D341Med (cell line): ENCODE results near the gene TGFBR3.
A peak's percentile ranks its signal among the peaks of the same experiment; 100 is the strongest.

Source experiments
- DNase-seq: peaks from one replicate; pipeline ENCODE4 v3.0.0; 2012; ENCODE audit warnings: low spot score

The TGFBR3 gene

DNA sequence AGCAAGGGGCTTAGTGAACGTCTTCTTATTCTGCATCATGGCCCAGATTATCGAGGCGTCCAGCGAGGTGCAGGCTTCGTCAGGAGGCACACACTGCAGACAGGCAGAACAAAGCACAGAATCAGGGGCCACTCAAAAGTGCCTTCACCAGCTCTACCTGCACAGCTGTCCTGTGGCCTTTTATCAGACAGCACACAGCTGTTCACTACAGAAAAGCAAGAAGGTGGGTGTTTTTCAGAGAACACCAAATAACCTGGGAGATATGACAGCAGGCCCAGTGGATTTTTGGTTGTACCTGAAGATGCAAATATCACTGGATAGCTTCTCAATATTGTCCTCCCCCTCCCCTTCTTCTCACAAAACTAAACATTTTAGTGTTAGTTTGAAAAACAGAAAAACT is 177.3 kb downstream of the TGFBR3 start:
- no peak for DNase-seq

DNA sequence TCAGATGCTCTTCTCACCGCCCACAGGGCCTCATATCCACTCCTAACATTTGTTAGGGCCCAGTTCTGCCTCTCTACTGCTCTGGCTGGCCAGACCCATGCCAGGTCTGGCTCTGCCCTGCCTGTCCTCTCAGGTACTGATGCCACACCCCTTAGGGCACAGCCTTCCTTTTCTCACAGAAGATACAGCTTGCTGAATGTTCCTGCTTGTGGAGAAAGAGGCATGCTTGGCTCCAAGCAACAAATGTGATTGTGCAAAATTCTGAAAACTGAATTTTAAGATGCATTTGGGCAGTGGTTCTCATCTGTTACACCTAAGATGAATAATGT is 178.1 kb downstream of the TGFBR3 start:
- no peak for DNase-seq

DNA sequence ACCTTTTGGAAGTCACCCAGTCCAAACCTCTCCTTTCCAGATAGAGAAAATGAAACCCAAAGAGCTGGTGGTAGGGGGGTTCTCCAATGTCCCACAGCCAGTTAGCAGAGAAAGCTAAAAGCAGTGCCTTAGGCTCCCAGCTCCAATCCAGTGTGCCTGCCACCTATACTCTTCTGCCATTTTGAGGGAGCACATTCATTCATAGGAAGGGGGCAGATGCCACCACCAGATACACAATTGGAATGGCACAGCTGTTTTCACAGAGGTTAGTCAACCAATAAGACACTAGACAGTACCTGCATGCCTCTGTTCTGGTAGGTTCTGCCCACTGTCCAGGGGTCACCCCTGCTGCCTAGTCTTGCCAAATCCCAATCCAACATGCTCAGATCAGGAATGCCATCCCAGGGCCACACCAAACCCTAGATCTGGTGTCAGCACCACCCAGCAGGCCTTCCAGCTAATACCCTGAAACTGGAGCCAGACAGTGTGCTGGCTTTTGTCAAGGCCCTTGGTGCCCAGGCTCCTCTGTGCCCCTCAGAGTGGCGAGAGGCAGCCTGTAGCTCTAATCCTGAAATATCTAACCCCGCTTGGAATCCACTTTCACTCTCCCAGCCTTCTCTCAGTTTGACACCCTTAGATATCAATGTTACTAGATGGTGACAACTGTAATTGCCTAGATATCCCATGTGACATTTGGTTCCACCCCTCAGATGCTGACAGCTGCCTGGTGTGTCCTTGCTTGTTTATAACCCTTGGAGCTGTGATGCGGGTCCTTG is 178.6 kb downstream of the TGFBR3 start:
- no peak for DNase-seq

DNA sequence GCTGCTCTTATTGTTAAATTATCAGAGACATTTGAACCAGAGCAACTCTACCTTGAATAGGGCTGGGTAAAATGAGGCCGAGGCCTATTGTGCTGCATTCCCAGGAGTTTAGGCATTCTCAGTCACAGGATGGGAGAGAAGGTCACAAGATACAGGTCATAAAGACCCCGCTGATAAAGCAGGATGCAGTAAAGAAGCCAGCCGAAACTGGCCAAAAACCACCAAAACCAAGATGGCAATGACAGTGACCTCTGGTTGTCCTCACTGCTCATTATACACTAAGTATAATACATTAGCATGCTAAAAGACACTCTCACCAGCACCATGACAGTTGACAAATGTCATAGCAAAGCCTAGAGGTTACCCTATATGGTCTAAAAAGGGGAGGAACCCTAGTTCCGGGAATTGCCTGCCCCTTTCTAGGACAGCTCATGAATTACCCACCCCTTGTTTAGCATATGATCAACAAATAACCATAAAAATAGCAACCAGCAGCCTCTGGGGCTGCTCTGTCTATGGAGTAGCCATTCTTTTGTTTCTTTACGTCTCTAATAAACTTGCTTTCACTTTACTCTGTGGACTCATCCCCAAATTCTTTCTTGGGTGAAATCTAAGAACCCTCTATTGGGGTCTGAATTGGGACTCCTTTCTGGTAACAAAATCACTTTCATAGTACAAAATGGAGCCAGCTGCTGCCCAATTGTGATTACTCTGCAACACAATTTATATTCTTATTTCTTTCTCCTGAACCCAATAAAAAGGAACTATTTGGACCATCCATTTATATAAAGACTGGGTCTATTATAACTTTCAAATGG is 179.6 kb downstream of the TGFBR3 start:
- no peak for DNase-seq

DNA sequence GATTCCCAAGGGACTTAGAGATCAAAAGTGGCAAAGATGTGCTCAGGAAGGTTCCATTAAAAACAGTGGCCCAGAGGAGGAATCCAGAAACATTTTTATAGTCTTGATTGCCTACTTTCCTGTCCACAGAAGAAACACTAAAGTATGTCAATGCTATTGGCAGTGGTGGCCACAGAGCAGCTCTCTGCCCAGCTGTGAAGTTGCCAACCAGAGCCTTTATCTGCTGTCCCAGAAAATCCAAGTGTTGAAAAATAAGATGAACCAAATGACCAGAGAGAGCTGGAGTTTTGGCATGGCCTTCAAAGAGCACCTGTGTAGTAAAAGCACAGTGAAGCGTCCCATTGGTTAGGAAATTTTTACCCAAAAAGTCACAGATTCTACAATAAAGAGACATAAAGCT is 181.2 kb downstream of the TGFBR3 start:
- DNase-seq, result no peak

DNA sequence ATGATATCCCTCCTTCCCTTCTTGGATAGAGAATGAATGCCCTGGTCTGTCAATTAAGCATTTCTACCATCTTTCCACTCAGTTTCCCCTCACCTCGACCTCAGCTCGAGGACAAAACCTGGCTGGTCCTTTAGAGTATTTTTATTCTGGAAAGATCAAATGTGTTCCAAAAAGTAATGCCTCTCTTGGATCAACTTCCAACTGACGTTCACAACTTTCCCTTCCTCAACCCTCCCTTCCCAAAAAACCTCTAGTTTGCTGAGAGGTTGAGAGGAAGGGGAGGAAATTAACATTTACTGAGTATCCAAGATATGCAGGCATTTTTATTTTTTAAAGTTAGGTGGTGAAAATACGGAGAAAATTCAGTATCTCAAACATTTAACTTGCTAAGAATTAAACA is 182.9 kb downstream of the TGFBR3 start:
- no peak for DNase-seq

DNA sequence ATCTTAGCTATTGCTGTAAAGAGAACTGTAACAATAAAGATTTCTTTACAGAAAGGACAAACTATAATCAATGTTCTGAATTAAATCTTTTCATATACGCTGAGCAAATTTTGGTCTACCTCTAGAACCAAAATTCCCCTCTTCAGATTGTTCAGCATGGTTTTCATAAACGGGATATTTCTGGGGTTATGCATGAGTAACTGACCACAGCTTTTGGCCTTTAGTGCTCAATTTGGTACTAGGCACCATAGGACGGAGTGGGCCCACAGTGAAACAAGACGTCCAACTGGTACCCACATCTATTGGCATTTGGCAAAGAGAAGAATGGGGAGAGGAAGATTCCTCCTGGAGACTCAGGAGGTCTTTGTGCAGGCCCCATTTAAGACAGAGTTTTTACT is 184.5 kb downstream of the TGFBR3 start:
- no peak for DNase-seq

DNA sequence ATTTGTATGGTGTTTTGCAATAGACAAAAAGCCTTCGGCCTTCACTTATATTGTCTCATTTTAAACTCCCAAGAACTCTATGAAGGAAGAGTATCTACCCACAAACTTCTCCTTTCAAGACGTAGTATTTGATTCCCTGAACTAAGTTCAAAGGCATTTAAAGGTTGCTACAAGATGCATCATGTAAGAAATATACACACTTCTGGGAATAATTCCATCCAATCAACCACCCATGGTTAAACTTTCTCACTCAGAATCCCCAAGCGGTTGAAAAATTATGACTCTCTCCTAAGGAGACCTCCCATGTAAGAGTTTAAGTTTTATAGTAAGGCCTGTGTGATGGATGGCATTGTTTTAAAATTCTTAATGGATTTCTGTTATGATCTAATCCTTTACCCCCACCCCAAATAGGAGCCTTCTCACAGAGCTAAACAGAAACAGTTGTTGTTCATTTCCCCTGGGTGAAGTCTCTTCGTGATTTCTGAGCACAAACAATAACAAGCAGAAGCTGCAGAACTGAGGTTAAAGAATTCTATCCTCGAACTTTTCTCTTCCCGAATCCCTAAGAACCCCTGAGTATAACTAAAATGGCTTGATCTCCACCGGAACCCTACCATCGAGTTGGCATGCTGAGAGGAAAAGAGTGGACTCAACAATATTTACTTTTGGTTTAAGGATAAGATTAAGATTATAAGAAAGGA is 185.0 kb downstream of the TGFBR3 start:
- no peak for DNase-seq

DNA sequence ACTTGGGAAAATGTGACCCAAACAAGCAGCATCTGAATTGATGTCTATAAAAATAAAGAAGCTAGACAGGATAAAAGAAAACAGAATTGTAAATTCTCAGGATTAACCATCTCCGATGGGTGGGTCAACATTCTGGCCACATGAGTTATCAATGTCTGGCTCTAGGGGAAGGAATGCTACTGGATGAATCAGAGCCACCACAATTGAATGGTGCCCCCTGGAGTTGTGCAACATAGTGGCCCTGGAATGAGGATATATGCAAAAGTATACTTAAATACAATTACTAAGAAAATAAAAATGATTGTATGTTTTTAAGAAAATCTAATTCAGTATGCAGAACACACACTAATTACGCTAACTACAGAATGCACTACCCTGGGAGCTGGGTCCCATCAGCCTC is 185.6 kb downstream of the TGFBR3 start:
- DNase-seq, result no peak

DNA sequence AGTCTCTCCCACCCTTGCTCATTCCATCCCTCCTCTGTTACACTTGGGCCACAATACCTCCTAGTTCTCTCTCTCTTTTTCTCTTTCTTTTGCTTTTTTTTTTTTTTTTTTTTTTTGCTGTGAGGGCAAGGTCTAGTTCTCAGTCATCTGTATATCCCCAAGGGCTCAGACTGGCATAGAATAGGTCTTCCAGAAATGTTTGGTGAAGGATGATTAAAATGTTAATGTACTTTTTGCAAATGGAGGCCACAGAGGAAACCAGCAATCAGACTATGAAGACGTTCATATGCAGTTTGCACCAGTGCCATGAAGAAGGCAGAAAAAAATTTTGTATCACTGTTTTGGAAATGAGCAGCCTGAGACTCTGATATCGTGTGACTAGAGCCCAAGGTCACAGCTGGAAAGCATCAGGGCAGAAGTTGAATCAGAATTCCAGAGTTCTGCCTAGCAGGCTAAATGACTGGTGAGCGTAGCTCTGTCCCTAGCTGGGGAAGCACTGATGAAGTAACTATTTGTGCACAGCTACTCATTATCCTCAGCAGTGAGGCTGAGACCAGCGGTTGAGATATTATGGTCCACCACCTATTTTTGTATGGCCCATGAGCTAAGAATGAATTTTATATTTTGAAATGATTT is 186.5 kb downstream of the TGFBR3 start:
- no peak for DNase-seq

DNA sequence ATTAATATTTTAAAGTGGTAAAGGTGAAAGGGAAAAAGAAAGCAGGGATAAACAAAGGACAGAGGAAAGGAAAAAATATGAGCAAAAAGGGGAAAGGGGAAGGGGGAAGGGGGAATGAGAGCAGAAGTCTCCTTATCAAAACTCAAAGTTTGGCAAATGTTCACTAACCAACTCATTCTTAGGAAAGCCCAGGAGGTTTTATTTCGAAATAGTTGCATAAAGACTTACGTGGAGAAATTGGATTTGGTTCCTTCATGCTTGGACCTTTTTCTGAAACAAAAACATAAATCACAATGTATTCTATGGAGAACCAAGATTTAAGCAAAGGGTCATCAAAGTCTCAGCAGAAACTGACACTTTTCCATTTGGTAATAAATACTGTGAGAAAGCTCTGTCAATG is 188.1 kb downstream of the TGFBR3 start:
- no peak for DNase-seq

DNA sequence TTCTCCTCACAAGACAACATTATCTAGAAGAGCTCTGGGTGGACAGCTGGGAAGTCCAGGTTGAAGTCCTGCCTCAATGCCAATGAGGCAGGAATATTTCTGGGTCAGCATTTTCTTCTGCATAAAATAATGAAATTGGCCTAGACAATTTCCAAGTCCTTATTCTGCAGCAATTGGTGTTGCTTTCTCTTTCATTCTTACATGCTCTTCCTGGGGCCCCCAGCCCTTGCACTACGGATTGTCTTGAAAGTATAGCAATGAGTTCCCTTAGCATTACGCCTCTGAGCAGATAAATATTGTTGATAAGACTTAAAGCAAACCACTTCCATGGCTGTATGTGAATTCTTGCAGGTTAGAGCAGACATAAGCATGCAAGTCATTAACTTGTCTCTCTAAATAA is 188.5 kb downstream of the TGFBR3 start:
- no peak for DNase-seq

DNA sequence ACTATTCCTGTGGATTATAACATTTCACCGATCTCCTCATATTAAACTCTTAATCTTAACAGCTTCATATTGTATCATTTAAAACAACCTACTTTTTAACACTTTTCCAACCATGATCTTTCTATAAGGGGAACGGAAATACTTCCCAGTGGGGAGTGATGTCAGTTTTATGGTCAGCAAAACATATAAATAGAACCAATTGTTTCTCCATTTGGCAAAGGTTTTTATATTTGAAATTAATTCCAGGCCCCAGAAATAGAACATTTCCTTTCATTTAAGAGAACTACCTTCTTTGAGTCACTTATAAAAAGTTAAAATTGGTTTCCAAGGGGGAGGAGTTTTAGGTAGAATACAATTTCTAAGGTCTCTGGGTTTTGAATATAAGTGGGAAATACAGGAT is 189.6 kb downstream of the TGFBR3 start:
- DNase-seq, result no peak

DNA sequence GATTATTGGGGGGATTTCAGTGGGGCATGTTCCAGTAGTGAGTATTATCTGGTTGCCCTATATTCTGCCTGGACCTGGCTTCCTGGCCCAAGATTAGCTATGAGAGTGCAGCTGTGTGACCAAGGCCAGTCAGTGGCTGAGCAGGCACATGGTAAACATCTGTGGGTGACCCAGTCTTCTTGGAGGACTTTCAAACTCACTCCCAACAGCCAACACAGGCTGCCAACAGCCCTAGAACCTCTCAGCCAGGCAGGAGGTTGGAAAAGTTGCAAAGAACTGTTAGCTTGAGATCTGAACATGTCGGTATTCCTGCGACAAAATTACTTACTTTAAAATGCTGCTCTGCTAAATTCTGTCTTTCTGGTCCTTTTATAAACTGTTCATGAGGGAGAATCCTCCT is 192.4 kb downstream of the TGFBR3 start:
- DNase-seq, result no peak

DNA sequence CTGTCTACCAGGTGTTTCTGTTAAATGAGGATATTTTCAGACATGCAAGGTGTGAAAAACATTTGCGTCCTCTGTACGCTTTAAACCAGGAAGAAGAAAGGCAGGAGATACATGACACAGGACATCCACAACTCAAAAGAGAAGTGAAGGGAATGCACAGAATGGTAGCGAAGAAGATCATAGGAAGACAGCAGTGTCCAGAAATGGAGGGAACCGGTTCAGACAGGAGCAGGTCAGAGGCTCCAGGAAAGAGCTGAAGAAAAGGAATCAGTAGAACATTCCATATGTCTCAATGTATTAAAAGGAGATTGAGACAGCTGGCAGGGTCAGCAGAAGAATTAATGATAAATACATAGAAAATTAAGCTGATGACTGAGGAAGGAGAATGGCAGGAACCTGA is 194.4 kb downstream of the TGFBR3 start:
- no peak for DNase-seq

DNA sequence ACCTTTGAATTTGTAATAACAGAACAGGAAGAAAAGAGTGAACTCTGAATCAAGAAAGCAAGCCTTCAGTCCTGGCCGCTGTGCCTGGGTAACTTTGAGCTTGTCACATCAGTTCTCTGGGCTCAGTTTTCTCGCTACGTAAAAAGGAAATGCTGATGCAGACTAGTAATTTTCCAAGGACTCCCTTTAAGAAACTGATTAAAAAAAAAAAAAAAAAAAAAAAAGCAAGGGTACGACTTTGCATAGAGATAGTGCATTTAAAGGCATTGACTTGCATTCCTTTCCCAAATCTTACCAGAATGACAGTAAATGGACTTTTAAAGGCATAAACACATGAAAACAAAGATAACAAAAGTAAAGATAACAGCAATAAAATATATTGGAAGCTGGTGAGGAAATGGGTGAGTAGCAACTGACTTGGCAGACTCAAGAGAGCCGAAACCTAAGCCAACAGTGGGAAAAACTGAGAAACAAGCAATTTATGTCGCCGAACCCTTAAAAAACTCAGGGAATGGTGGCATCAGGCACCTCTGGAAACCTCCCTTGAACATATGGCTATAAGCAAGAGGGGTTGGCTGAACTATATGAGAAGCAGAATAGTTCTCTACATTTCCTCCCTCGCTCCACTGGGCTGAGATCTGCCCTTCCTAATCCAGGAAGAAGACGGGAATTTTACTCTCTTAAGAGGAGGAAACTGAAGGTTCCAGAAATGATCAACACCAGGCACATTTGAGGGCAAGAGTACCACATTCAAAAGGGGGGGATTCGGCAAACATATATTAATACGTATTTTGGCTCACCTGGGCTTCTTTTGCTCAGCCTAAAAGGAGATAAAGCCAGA is 196.1 kb downstream of the TGFBR3 start:
- no peak for DNase-seq

DNA sequence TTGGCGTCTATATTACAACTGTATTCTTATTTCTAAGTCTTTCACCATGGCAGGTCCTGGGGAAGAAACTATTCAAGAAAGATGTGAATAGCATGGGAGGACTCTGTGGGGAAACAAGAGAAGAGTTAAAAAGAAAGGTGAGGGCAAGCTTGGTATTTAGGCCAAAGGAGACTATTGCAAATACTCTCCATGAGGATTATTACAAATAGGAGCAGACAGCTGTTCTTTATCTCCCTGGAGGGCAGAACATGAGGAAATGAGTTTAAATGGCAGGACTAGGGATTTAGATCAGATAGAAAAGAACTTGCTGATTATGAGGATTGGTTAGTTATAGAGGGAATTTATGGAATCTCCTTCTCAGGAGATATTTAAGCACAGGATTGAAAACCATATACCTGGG is 198.5 kb downstream of the TGFBR3 start:
- DNase-seq, result peak; percentile 33

DNA sequence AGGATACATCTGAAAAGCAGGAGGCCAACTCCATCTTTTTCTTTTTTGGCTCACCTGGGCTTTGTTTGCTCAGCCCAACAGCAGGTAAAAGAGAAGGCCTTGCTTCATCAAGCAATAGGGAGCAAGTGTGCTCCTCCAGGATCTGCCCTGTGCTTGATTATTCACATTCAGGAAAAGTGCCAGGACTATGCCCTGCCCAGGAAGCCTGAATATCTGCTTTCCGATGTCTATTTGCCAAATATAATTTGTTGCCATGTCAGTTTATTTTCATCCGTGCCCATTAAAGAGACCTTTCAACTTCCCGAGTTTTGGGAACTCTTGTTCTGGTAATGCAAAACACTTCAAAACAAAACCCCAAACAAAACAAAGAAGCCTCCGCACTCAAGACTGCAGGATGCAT is 200.0 kb downstream of the TGFBR3 start:
- DNase-seq, result no peak

DNA sequence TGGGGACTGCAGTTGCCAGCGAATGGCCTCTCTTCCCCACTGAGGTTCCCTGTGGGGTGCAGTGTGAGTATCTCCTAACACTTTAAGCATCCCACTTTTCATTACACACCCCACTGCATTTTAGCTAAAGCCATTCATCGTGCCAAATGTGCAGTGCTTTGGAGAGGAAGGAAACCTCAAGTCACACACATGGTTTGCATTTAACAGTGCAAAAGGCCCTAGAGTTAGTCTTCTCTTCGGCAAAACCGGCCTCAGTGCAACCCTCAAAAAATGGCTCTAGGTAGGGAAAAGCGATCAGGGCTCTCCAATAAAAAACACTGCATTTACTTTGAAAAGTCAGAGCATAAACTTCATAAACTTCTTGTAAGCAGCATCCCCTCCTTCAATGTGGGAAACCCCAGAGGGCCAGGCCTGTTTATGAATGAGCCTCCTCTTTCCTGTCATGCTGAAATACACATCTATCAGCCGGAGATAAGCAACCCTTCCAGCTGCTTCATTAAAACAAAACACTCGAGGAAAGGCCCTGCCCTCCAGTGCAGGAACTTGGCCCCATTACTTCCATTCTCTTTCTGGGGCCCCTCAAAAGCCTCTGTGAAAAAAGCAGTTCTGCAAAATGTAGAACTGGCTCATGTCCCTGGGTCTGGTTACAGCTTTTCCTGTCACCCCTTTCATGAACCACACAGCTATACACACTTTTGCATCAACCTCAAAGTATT is 201.3 kb downstream of the TGFBR3 start:
- no peak for DNase-seq

DNA sequence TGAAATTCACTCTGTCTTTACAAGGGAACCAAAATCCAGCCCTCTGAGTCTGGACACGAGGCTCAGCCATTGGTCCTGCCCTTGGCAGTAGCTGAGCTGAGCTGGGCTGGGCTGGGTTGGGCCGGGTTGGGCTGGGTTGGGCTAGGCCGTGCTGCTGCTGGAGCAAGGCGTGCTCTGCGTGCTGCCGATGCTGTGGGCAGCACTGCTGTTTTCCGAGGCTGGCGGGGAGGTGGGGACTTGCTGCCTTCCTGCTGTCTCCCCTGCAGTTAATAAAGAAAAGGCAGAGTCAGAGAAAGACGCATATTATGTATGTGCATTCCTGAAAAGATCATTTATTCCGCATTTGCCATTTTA is 202.4 kb downstream of the TGFBR3 start:
- DNase-seq, result no peak

DNA sequence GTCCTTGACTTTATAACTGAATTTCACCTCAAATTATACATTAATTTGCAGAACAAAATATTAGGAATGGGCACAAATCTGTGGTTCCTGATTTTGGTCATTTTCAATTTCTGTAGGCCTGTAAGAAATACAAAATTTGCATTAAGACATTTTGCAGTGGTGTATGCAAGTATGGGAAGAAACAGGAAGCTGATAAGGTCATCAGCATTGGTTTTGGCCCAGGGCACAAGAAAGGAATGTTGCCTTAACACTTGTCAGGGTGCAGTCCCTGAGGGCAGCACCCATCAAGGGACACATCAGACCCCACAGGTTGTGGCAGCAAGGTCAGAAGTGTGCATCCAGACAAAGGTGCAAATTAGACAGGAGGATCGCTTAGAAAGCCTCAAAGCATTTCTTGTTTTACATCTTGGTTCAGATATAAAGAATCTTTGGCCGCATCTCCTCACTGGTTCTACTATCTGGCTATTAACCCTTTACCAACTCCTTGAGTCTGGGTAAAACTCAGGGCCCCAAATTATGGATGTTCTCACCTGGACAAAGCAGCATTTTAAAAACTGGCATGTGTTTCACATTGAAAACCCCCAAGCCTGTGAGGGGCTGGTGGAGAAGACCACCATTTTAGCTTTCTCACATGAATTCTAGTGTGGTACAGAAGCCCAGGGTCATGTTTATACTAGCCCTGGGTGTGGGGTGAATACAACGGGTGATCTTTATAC is 202.9 kb downstream of the TGFBR3 start:
- no peak for DNase-seq
